ENCODE results near the gene IPMK.

- TF ChIP-seq CTCF (IDR thresholded peaks at IDR 0.05) (no peak), POLR2A (IDR thresholded peaks at IDR 0.05) (no peak)
These were observed 96.5 kb downstream of the IPMK start for GRCh38 chr10:58171146-58171545.

All from ovary (tissue), 3 donors.